Activated T-cell treated with anti-CD3 and anti-CD28 coated beads, Interleukin-2, amount 50 U/mL, for 48 hours (primary cell): ENCODE measurements around the gene KLHL1.
"Not testable (repeated sequence)": the region's sequence is repeated elsewhere in the genome, so short reads cannot be mapped to it uniquely, and the experiment has no call there.

ENCODE experiments used
- DNase-seq, 2 experiments: peaks; one replicate each; pipeline ENCODE4 v3.0.0-alpha.2; 2020

Gene KLHL1, protein sequence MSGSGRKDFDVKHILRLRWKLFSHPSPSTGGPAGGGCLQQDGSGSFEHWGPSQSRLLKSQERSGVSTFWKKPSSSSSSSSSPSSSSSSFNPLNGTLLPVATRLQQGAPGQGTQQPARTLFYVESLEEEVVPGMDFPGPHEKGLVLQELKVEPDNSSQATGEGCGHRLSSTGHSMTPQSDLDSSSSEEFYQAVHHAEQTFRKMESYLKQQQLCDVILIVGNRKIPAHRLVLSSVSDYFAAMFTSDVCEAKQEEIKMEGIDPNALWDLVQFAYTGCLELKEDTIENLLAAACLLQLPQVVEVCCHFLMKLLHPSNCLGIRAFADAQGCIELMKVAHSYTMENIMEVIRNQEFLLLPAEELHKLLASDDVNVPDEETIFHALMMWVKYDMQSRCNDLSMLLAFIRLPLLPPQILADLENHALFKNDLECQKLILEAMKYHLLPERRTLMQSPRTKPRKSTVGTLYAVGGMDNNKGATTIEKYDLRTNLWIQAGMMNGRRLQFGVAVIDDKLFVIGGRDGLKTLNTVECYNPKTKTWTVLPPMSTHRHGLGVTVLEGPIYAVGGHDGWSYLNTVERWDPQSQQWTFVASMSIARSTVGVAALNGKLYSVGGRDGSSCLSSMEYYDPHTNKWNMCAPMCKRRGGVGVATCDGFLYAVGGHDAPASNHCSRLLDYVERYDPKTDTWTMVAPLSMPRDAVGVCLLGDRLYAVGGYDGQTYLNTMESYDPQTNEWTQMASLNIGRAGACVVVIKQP

DNA sequence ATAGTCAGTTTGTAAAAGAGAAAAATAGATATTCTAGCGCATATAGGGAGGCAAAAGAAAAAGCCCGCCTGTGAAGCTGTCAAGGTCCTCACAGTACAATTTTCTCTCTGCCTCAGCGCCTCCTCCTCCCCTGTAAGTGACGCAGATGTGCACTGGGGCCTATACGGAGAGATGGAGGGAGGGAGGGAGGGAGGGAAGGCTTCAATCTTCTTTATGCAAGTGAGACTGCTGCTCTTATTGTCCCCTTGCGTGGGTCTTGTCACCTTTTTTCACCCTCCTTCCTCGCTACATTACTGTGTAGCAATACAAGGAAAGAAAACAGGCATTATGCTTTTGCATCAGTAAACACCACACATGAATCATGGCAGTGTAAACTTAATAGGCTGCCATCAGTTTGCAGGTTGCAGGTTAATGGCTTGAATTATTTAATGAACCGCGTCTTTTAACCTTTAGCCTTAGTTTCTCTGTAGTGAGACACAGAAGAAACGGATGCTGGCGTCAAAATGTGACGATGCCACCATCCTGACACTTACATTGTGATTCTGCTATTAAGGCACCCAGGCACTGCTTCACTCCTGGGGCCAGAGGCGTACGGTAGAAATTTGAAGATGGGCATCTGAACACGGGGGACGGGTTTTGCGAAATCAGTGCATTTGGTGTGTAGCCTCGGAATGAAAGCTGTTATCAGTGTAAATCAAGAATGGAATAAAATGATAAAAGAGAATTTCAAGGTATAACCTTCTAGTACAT is at the start of gene KLHL1:
KLHL1 (minus strand) TSS at position 97 of the 750 bp plus-strand sequence. CDS start 753 bp downstream, outside the sequence.
- DNase-seq, result no peak

DNA sequence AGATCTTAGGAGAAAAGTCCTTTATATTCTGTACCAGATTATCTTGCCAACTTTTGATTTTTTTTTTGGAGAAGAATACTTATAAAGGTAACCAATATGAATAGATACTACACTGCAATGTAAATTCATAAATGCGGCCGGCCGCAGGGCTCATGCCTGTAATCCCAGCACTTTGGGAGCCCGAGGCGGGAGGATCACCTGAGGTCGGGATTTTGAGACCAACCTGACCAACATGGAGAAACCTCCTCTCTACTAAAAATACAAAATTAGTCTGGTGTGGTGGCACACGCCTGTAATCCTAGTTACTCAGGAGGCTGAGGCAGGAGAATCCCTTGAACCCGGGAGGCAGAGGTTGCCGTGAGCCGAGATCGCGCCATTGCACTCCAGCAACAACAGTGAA is 34.4 kb upstream of the KLHL1 start:
- not testable (repeated sequence) for DNase-seq

DNA sequence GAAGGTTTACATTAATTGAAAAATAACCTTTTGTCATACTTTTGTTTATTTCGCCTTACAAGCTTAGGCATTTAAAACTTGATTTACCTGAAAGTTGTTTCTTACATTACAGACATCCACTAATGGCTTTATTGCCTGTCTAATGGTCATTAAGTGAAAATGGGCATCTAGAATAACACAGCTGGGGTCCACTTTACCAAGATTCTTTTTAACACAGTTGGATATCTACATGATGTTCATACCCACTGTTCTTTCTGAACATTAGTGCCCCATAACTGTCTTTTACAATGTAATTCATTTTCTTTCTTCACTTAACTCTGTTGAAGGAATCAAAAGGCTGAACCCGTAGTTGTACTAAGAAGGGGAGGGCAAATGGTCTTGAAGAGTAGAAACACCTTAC is 19.8 kb upstream of the KLHL1 start:
- no peak for DNase-seq

DNA sequence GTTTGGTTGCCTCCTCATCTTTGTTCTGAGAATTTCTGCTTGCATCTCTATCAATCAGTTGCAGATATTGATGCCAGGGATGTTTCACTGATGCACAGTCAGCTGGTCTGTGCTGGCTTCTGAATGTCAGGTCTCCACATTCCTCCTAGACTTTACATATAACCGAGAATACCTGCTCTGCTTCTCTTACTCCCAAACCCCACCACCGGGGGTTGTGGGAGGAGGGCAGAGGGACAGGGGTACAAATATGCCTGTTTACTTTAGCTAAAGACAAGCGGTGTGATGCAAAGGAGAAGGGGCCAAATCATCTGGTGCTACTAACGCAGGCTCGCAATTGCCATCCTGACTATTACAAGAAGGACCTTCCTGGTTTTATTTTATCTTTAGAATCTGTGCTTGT is 17.4 kb upstream of the KLHL1 start:
- no peak for DNase-seq

DNA sequence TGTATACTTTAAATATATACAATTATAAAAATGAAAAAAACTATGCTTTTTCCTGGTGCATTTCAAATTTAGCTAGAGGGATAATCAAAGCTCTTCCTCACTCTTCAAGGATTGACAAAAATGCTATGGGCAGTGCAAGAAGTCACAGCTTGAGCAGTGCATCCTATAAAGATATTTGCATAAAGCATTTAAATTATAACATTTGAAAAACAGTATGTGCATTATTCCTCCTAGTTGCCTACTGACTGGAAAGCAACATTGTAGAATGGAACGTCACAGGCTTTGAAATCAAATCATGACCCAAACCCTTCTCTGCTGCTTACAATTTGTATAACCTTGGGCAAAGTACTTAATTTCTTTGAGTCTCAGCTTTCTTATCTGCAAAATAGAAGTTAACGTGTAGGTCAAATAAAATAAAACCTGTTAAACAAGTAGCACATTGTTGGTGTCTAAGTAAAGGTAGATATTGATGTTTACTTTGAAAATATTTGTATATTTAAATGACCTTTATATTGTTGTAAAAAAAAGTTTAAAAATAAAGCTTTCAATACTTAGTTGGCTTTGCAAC is 9.2 kb upstream of the KLHL1 start:
- no peak for DNase-seq

DNA sequence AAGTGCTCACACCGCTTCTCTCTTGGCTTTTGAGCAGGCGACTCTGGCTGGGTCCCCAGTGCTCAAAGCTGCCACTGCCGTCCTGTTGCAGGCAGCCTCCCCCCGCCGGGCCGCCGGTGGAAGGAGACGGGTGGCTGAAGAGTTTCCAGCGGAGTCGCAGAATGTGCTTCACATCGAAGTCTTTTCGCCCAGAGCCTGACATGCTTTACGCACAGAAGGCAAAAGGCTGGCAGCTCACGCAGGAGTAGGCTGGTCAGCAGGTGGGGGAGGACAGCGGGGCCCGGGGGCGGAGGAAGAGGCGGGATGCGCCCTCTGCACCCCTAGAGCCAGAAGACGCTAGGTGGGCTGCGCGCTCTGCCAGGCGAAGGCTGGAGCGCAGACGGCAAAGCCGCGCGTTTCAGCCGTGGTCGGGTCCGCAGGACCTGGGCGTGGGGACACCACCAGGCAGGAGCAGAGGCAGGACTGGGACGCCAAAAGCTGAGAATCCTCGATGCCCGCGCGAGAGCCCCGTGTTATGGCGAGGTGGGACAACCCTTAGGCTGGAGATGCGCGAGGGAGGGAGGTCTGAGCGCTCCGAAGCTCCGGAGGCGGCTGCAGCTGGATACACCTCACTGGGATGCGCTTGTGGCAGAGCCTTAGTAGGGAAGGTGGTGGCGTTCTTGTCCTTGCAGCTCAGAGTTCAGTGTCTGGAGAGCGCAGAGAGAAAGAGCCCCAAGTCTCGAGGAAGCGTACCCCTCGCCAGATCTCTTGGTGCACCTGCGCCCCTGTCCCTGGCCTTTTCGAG is 562 bp downstream of the KLHL1 start, which contains the start of gene ATXN8OS:
ATXN8OS (plus strand) TSS at position 329 of the 784 bp plus-strand sequence.
- no peak for DNase-seq

DNA sequence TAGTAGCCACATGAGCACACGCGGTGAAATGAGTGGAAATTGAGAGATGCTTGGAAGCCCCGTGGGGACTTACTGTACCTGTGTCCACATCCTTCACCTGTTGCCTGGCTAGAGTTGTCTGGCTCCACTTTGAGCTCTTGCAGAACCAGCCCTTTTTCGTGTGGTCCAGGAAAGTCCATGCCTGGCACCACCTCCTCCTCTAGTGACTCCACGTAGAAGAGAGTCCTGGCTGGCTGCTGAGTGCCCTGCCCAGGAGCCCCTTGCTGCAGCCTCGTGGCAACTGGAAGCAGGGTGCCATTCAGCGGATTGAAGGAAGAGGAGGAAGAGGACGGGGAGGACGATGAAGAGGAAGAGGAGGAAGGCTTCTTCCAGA is 1.1 kb downstream of the KLHL1 start:
- DNase-seq, result no peak

DNA sequence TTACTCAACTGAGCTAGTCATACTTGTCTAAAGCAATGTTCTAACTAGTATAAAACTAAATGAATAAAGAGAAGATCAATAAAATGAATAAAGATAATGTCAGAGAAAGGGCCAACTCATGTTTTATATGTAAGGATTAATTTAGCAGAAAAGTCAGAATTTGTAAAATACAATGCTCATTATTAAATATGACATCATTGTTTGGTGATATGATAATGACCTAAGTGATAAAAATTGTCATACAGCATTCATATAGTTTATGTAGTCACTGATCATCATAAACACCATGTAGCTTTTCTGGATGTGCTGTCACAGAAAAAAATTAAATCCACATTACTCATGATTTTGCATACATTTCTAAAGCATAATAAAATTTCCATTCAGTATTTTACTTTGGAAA is 3.8 kb downstream of the KLHL1 start:
- DNase-seq, result no peak

DNA sequence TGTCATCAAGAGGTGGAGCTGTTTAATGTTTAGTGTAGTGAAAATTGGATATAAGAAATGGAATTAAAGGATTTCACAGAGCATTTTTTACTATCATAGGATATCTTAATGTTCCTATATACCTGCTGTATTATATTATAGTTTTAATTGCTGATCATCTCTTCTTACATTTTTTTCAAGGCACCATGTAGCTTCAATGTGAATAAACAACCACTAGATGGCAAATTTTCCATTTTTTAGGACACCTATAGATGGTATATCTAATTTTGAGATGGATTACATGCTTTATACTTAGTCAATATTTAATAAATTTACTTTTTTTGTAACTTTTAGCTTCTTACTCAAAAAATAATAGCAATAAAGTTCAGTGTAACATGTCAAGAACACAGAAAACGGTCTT is 9.6 kb downstream of the KLHL1 start:
- no peak for DNase-seq

DNA sequence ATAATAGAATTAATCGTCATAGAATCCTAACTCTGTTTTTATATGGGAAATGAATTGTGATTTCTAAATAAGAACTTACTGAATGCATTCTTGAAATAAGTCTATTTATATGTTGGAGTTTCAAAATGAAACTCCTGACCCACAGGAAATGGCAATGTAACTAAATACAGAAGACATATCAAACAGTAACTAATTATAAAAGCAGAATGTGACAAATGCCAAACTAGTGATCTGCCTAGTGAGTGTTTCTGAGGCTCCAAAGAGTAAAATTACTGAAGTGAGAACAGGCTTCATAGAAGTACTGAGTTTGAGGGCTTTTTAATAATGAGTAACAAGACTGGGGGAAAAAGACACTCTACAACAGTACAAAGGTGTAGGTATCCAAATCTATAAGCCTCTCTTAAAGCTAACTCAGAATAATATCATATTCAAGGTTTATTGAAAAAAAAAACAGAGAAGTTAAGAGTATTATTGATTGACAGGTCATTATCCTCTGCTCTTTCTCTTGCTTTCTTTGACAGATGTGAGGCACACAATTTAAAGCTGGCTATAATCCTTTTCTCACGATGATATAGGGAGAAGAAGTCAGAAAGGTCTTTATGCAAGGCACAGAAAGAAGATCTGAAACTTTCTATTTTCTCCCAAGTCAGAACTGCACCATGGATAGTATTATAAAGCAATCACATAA is 18.1 kb downstream of the KLHL1 start:
- no peak for DNase-seq

DNA sequence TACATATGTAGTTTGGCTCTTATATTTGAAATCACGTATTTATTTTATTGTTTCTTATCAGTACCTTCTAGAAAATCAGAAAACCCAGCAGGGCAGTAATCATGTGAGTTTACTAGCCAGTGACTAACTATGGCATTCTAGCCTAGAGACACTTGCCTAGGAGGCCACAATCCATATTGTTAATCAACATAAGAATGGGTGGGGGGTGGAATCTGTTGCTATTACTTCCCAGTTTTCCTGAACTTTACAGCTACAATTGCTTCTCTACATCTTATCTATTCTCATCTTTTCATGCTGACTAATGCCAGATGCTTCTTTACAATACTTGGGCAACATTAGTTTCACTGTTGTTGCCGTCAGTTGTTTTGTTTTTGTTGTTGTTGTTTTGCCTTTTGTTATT is 19.3 kb downstream of the KLHL1 start:
- DNase-seq, result no peak

DNA sequence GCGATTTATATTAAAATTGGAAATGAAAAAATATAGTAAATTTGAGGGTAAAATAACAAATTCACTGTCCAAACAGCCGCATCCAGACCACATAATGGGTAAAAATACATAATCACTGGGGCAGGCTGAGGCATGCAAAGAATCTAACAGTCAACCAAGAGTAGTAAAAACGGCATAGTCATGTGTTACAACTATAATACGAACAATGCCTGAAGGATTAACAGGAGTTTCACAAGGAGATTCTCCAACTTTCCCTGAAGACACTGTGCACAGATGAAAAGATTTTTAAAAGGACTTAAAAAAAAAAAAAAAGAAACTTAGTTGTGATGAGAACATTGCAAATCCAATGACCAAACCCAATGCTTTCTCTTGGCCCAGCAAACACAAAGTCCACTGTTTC is 21.0 kb downstream of the KLHL1 start:
- no peak for DNase-seq

DNA sequence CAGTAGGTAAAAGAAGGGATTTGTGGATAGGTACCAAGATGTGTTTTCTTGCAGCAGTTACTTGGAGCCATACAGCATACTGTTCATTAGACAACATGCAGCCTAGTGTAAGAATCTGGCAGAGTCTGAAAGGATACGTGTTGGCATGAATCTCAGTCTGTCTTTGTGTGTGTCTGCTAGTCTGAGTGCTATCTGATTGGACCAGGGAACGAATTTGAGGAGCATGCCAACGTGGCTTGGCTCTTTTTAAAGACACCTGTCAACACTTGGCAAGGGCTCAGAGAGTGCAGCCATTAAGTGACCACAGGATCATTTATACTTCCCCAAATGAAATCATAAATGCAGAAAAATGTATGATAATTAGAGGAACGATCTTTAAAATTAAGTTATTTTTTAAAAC is 28.2 kb downstream of the KLHL1 start:
- DNase-seq, result no peak

DNA sequence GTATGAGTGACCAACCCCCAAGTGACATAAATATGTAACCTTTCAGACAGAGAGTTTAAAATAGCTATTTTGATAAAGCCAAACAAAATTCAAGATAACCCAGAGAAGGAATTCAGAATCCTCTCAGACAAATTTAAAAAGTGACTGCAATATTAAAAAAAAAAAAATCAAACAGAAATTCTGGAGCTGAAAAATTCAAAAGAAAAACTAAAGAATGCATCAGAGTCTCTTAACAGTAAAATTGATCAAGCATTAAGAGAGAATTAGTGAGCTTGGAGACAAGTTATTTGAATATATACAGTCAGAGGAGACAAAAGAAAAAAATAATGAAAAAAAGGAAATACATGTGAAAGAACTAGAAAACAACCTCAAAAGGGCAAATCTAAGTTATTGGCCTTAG is 53.7 kb downstream of the KLHL1 start:
- no peak for DNase-seq

DNA sequence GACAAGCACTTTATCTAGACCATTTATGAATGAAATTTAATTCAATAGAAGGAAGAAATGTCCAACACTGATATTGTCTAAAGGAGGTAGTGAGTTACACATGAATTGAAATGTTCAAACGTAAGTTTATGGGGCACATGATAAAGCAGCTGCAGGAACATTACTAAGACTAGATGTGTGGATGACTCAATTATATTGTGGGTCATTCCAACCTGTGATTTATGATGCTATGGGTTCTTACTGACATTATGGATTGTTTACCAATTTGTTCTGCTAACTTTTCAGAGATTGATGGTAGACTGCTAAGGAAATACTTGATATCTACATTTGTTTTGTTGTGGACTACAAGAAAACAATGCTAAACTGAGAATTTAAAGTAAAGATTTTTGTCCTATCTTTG is 56.7 kb downstream of the KLHL1 start:
- DNase-seq, result no peak

DNA sequence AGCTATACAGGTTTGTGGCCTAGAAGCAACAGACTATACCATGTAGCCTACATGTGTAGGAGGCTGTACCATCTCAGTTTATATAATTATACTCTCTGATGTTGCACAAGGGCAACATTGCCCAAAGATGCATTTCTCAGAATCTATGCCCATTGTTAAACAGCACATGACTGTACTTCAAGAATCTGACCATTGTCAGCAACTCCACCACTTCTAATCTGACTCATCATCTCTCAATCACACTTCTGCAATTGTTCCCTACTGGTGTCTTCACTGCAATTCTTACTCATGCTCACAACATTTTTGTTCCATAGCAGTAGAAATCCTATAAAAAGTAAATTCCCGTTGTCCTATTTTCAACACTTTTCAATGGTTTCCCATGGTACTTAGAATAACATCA is 64.6 kb downstream of the KLHL1 start:
- DNase-seq, result no peak

DNA sequence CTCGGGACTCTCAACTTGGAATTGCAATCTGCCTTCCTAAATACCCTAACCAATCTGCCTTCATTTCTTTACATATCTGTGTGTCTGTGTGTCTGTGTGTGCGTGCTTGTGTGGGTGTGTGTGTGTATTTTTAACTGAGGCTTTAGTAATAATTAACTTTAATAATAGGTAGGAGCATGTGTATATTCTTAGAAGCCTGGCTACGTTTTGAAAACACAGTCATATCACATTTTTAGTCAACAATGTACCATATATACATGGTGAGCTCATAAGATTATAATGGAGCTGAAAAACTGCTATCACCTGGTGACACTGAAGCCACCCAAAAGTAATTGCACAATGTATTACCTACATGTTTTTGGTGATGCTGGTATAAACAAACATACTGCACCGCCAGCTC is 66.1 kb downstream of the KLHL1 start:
- DNase-seq, result no peak

DNA sequence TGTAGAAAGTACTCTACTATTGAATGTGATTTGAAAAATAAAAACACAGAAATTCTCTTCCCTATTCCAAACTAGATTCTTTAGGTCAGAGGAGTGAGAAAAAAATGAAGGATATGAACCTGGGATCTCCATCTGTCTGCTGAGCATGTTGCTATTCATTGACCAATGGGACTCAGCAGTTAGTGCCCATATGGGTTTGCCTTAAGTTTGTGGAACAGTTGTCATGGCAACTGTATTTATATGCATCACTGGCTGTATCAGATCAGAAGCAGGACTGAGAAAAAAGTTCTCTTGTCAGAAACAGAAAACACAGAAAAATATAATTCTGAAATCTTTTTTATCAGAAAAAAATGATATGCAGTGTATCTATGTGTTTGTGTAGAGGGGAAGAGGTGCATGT is 74.0 kb downstream of the KLHL1 start:
- no peak for DNase-seq

DNA sequence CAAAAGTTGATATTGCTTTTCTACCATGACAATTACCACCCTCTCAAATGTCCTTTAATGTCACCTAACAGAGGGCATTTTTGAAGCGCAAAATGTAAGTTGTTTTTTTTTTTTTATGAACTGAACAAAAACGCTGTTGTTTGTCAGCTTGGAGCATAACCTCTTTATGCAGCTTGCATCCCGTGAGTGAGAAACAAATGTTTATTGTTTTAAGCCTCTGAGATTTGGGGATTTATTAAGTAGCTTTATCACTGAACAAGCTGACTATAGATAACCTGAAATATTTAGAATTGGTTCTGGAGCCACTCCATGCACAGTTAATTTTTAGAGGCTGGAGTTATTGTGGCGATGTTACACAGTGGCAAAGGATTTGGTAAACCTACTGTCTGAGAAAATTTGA is 80.7 kb downstream of the KLHL1 start:
- DNase-seq, result no peak

DNA sequence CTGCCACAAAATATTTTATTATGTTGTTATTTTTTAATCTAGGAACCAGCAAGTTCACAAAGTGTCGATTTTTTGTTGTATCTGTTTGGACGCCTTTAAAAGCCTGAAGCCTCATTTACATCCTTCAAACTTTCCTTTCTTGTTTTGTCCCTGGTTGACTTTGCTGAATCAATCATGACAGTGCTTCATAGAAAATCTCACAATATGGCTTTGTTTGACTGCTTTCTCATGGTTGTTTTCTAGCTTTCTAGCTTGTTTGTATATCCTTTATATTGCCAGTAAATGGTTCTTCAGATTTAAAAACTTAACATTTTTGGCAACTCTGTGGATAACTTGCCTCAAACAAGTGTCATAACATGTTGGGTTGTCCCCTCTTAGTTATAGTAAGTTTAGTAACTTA is 84.7 kb downstream of the KLHL1 start:
- DNase-seq, result no peak

DNA sequence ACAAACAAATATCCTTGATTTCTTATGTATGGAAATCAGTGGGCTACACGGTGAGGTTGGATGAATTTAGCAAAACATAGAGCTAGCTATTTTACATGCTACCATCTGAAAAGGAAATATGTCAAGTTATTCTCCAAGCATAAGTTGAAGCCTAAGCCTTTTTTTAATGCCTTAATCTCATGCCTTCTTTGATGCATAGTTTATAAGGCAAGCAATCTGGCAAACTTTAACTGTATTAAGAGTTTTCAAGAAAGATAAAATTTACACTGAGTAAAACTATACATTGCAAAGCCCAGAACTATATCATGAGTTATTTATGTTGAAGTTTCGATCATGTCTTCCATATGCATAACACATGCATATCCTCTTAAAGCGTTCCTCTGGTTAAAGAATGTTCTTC is 85.6 kb downstream of the KLHL1 start:
- DNase-seq, result no peak

DNA sequence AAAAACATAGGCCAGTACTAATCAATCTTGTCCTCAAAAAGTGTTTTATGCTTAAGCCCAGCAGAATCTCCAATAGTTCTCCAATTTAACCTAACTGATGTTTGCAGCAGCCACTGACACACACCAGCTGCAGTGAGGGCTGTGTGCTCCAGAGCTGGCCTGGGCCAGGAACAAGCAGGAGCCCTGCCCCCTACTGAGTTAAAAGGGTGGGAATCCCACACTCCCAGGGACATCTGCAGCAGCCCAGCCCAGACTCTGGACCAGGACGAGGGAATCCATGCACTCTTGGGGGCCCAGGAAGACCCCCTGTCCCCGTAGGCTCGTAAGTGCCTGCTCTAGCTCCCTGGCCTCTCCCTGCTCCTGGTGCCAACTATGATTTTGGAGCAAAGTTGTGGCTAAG is 92.1 kb downstream of the KLHL1 start:
- DNase-seq, result no peak
